Mesenchymal stem cell (in vitro differentiated cells and primary cell): ENCODE measurements around the gene LCE4A.
"Not testable (repeated sequence)": the region's sequence is repeated elsewhere in the genome, so short reads cannot be mapped to it uniquely, and the experiment has no call there.

Source experiments
- DNase-seq: peaks from one replicate; pipeline ENCODE4 v3.0.0-alpha.2; 2013
- H2AFZ ChIP-seq: one replicate; pipeline ENCODE4 v1.6.1; 2013; ENCODE audit warnings: low read depth, mild to moderate bottlenecking, control low read depth, inconsistent platforms, low read length, moderate library complexity
- H2AK5ac ChIP-seq: 2 replicates; pipeline ENCODE4 v1.6.1; 2013; ENCODE audit warnings: low read length, moderate library complexity, mild to moderate bottlenecking, inconsistent platforms; ENCODE audit not compliant: severe bottlenecking
- H2BK120ac ChIP-seq: one replicate; pipeline ENCODE4 v1.6.1; 2013; ENCODE audit warnings: low read depth, mild to moderate bottlenecking, inconsistent platforms, low read length, moderate library complexity
- H2BK12ac ChIP-seq, 2 experiments: one replicate each; pipeline ENCODE4 v1.6.1; 2013; ENCODE audit warnings: inconsistent platforms in 2 of 2, low read length in 2 of 2, mild to moderate bottlenecking in 2 of 2, moderate library complexity in 2 of 2, control low read depth in 1 of 2
- H2BK15ac ChIP-seq: one replicate; pipeline ENCODE4 v1.6.1; 2013; ENCODE audit warnings: mild to moderate bottlenecking, low read depth, inconsistent platforms; ENCODE audit not compliant: poor library complexity, severe bottlenecking
- H2BK5ac ChIP-seq: 2 replicates; pipeline ENCODE4 v1.6.1; 2013; ENCODE audit warnings: low read depth, mild to moderate bottlenecking, low read length, control low read depth, inconsistent platforms; ENCODE audit not compliant: poor library complexity, severe bottlenecking
- H3K14ac ChIP-seq, 2 experiments: one replicate each; pipeline ENCODE4 v1.6.1; 2013; ENCODE audit warnings: inconsistent platforms in 2 of 2, low read length in 2 of 2, control low read depth in 1 of 2, mild to moderate bottlenecking in 1 of 2, moderate library complexity in 1 of 2
- H3K18ac ChIP-seq, 2 experiments: one replicate each; pipeline ENCODE4 v1.6.1; 2013; ENCODE audit warnings: inconsistent platforms in 2 of 2, low read length in 2 of 2, control low read depth in 1 of 2, low read depth in 1 of 2, mild to moderate bottlenecking in 1 of 2
- H3K23ac ChIP-seq, 2 experiments: one replicate each; pipeline ENCODE4 v1.6.1; 2013; ENCODE audit warnings: inconsistent platforms in 2 of 2, low read length in 2 of 2, mild to moderate bottlenecking in 2 of 2, moderate library complexity in 2 of 2, control low read depth in 1 of 2
- H3K27ac ChIP-seq: 2 replicates; pipeline ENCODE4 v1.5.1; 2013; ENCODE audit warnings: mild to moderate bottlenecking, moderate library complexity, low read length, control low read depth, inconsistent platforms; ENCODE audit not compliant: poor library complexity, severe bottlenecking
- H3K27me3 ChIP-seq, 2 experiments: 2 replicates each; pipeline versions ENCODE4 v1.6.1 to v1.7.0; 2013; ENCODE audit warnings: low read length in 2 of 2, mild to moderate bottlenecking in 2 of 2, moderate library complexity in 2 of 2, control low read depth in 1 of 2, inconsistent platforms in 1 of 2; ENCODE audit not compliant: control insufficient read depth in 1 of 2, insufficient read depth in 1 of 2
- H3K36me3 ChIP-seq, 2 experiments: 2 replicates each; pipeline versions ENCODE4 v1.6.1 to v1.7.0; 2013; ENCODE audit warnings: low read length in 2 of 2, control low read depth in 1 of 2, inconsistent platforms in 1 of 2, low read depth in 1 of 2, mild to moderate bottlenecking in 1 of 2; ENCODE audit not compliant: insufficient read depth in 2 of 2, control insufficient read depth in 1 of 2
- H3K4ac ChIP-seq, 2 experiments: one replicate each; pipeline ENCODE4 v1.6.1; 2013; ENCODE audit warnings: inconsistent platforms in 2 of 2, low read length in 2 of 2, mild to moderate bottlenecking in 2 of 2, moderate library complexity in 2 of 2, control low read depth in 1 of 2, low read depth in 1 of 2
- H3K4me1 ChIP-seq: 2 replicates; pipeline ENCODE4 v1.6.1; 2013; ENCODE audit warnings: low read depth, low read length, control low read depth; ENCODE audit not compliant: control insufficient read depth, insufficient read depth
- H3K4me2 ChIP-seq: 2 replicates; pipeline ENCODE4 v1.6.1; 2013; ENCODE audit warnings: low read length, mild to moderate bottlenecking, inconsistent platforms; ENCODE audit not compliant: poor library complexity, severe bottlenecking
- H3K4me3 ChIP-seq, 2 experiments: 2 replicates each; pipeline versions ENCODE4 v1.5.1 to v1.7.0; 2013; ENCODE audit warnings: low read length in 2 of 2, mild to moderate bottlenecking in 2 of 2, control low read depth in 1 of 2, low read depth in 1 of 2; ENCODE audit not compliant: insufficient read depth in 1 of 2
- H3K79me1 ChIP-seq: replicated peaks from 2 replicates; pipeline ENCODE4 v1.6.1; 2013; ENCODE audit warnings: mild to moderate bottlenecking, control low read depth, low read length, inconsistent platforms; ENCODE audit not compliant: poor library complexity, severe bottlenecking
- H3K9ac ChIP-seq: 2 replicates; pipeline ENCODE4 v1.7.0; 2013; ENCODE audit warnings: mild to moderate bottlenecking, low read length, moderate library complexity
- H3K9me3 ChIP-seq: 2 replicates; pipeline ENCODE4 v1.7.0; 2013; ENCODE audit warnings: mild to moderate bottlenecking, low read length; ENCODE audit not compliant: control insufficient read depth
- H4K8ac ChIP-seq: one replicate; pipeline ENCODE4 v1.6.1; 2013; ENCODE audit warnings: inconsistent platforms, mild to moderate bottlenecking, low read length, moderate library complexity
- H4K91ac ChIP-seq: one replicate; pipeline ENCODE4 v1.6.1; 2013; ENCODE audit warnings: mild to moderate bottlenecking, low read length, inconsistent platforms
- WGBS: methylation state at CpG from one replicate; pipeline ENCODE4 v1.1.7; 2013; ENCODE audit warnings: mixed read lengths; 5-methylcytosine and 5-hydroxymethylcytosine counted together

The LCE4A gene

GRCh38 chr1:152681616-152682015 lies 26.3 kb upstream of the LCE4A start:
- no peak overlapping the region for H3K4ac ChIP-seq
- H2AK5ac ChIP-seq: no peak overlapping the region
- H3K36me3 ChIP-seq: no peaks in the 10 kb centered on the region

GRCh38 chr1:152683846-152684245 lies 24.1 kb upstream of the LCE4A start:
- Histone ChIP-seq H2BK5ac (no peak overlapping the region), H3K4me2 (no peak overlapping the region), H4K91ac (no peak overlapping the region), H2AFZ (no peak overlapping the region), H2BK12ac (no peak overlapping the region), H3K4me3 (no peak overlapping the region), H2AK5ac (no peak overlapping the region), H4K8ac (no peak overlapping the region), H3K79me1 (no peaks in the 10 kb centered on the region), H3K27me3 (peaks cover 0 to 17% of the 10 kb centered on the region in 2 experiments), H2BK120ac (no peak overlapping the region), H3K18ac (no peak overlapping the region), H3K23ac (no peak overlapping the region), H3K4ac (no peak overlapping the region), H3K27ac (no peak overlapping the region), H3K36me3 (no peaks in the 10 kb centered on the region), H3K9me3 (no peaks in the 10 kb centered on the region), H2BK15ac (no peak overlapping the region), H3K14ac (no peak overlapping the region), H3K9ac (no peak overlapping the region), H3K4me1 (no peaks in the 10 kb centered on the region)
- DNase-seq: no peak

More at GRCh38 chr1:152681616-152682015, 26.3 kb upstream of the LCE4A start:
- Histone ChIP-seq H3K27me3 (peaks cover 0 to 17% of the 10 kb centered on the region in 2 experiments), H2BK5ac (no peak overlapping the region), H3K79me1 (no peaks in the 10 kb centered on the region), H3K4me1 (no peaks in the 10 kb centered on the region), H3K9me3 (no peaks in the 10 kb centered on the region), H3K14ac (no peak overlapping the region), H3K4me2 (no peak overlapping the region), H3K9ac (no peak overlapping the region), H2AFZ (no peak overlapping the region), H3K23ac (no peak overlapping the region), H2BK120ac (no peak overlapping the region), H4K91ac (no peak overlapping the region), H3K18ac (no peak overlapping the region), H3K27ac (no peak overlapping the region), H2BK15ac (no peak overlapping the region), H2BK12ac (no peak overlapping the region), H3K4me3 (no peak overlapping the region), H4K8ac (no peak overlapping the region)
- WGBS: 47% methylated on average over 1 of the region's 2 CpGs
- no peak for DNase-seq

GRCh38 chr1:152685823-152686222 lies 22.1 kb upstream of the LCE4A start, which contains the start of gene LCE2B:
Gene LCE2B, plus strand, starts transcription at chr1:152686123. Its CDS starts 721 bp downstream, at chr1:152686844.
- H2BK12ac ChIP-seq, H3K18ac ChIP-seq, H3K27me3 ChIP-seq, H2BK15ac ChIP-seq, H3K36me3 ChIP-seq, H3K4me1 ChIP-seq, H2AK5ac ChIP-seq, DNase-seq, H3K79me1 ChIP-seq, H3K4ac ChIP-seq, H4K8ac ChIP-seq, H3K14ac ChIP-seq, H2AFZ ChIP-seq, H3K4me2 ChIP-seq, H3K9ac ChIP-seq, H3K4me3 ChIP-seq, H3K9me3 ChIP-seq, H3K23ac ChIP-seq, H3K27ac ChIP-seq, H2BK120ac ChIP-seq, H2BK5ac ChIP-seq, H4K91ac ChIP-seq: not testable (repeated sequence)
- 20% methylated on average over 2 of the region's 4 CpGs for WGBS

- H3K27ac ChIP-seq: no peak within 1 kb of the TSS
- no peak within 1 kb of the TSS for H3K18ac ChIP-seq
- H3K14ac ChIP-seq: no peak within 1 kb of the TSS
- H2BK15ac ChIP-seq: no peak within 1 kb of the TSS
- H3K27me3 ChIP-seq: no peaks in the 10 kb centered on the region
- H3K36me3 ChIP-seq: no peaks in the 10 kb centered on the region
- H2AK5ac ChIP-seq: no peak within 1 kb of the TSS
- H4K8ac ChIP-seq: no peak within 1 kb of the TSS
- H3K4me3 ChIP-seq: no peak within 1 kb of the TSS
- no peaks in the 10 kb centered on the region for H3K4me1 ChIP-seq
- no peak within 1 kb of the TSS for H3K4ac ChIP-seq
- WGBS: 43% methylated on average over 4 of the region's 4 CpGs
- no peak within 1 kb of the TSS for H2BK12ac ChIP-seq
- no peaks in the 10 kb centered on the region for H3K9me3 ChIP-seq
- no peak within 1 kb of the TSS for H4K91ac ChIP-seq
- H2AFZ ChIP-seq: no peak within 1 kb of the TSS
- no peak within 1 kb of the TSS for H3K4me2 ChIP-seq
- no peak within 1 kb of the TSS for H3K9ac ChIP-seq
- no peak within 1 kb of the TSS for H3K23ac ChIP-seq
- DNase-seq: no peak
- no peak within 1 kb of the TSS for H2BK5ac ChIP-seq
- no peak within 1 kb of the TSS for H2BK120ac ChIP-seq
- no peaks in the 10 kb centered on the region for H3K79me1 ChIP-seq
Measured at GRCh38 chr1:152697701-152698600, 10.0 kb upstream of the LCE4A start, which contains the start of gene LCE2A. Gene LCE2A, plus strand, starts transcription at chr1:152698345. Its CDS starts 557 bp downstream, at chr1:152698902.
